HFF-Myc (cell line): ENCODE measurements around the gene SLC30A3.
A peak's percentile ranks its signal among the peaks of the same experiment; 100 is the strongest.

Source experiments
- DNase-seq: peaks from one replicate; pipeline ENCODE4 v3.0.0-alpha.2; 2011; ENCODE audit warnings: low read depth; ENCODE audit errors: extremely low read depth
- H3K4me3 ChIP-seq: replicated peaks from 2 replicates; pipeline ENCODE4 v1.5.1; 2011; ENCODE audit warnings: low read depth, mild to moderate bottlenecking, control low read depth, low read length
- CTCF ChIP-seq: IDR thresholded peaks from 2 replicates; pipeline ENCODE4 v1.5.1; 2012; ENCODE audit warnings: mild to moderate bottlenecking, low read depth, low read length, control low read depth; ENCODE audit errors: missing control alignments

The SLC30A3 gene

GRCh38 chr2:27256855-27257454 lies 5.9 kb downstream of the SLC30A3 start:
- H3K4me3 ChIP-seq, result no peak overlapping the region
- no peak for TF ChIP-seq CTCF
- no peak for DNase-seq

DNA sequence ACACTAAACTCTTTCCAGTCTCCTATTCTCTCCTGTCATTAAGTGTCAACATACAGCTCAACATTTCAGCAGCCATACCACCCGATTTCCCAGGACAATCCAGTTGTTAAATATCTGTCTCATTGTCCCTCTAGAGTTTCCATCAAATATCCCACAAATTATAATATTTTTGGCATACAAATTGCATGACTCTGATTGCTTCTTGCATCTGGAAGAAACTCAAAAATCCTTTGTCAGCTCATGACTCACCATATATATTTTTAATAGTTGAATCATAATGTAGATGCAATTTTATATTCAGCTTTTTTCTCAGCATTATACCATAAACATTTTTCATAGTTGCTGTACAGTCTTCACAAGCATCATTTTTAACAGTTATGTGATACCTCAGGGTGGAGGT lies 7.2 kb downstream of the SLC30A3 start:
- TF ChIP-seq CTCF, result no peak
- no peak for DNase-seq
- H3K4me3 ChIP-seq, result no peak overlapping the region

- no peak for DNase-seq
- no peak overlapping the region for H3K4me3 ChIP-seq
- TF ChIP-seq CTCF, result no peak
Observed at GRCh38 chr2:27255187-27255586, 7.7 kb downstream of the SLC30A3 start.

- H3K4me3 ChIP-seq, result no peak overlapping the region
- no peak for DNase-seq
- TF ChIP-seq CTCF, result no peak
Observed at GRCh38 chr2:27251766-27252165, 11.1 kb downstream of the SLC30A3 start.

DNA sequence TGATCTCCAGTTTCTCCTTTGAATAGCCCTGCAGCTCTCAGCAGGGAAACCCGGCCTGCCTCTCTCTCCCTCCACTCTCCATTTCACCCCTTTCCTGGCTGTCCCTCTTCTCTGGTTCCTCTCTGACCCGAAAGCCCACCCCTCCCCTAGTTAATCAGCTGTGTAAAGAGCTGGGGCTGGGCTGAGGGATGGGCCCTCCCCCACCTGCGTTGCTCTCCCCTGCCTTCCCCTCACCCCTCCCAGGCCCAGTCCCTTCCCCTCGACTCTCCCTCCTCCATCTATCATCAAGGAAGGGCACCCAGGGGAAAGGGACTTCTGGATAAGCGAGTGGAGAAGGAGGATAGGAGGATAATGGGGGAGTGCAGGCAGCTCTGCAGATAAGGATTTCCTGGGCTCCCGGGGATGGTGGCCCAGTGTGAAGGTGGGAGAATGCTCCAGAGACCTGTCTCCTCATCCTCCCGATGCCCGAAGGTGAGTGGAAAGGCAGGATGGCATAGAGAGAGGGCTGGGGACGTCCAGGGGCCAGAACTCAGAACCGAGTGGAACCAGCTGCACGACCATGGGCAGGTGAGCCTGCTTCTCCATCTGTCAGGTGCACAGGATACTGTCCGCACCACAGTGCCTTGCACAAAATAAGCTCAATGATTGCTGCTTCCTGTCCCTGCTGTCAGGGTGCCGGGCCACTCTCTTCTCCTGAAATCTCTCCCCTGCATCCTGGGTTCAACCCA lies 12.0 kb downstream of the SLC30A3 start:
- DNase-seq, result no peak
- H3K4me3 ChIP-seq, result no peak overlapping the region
- no peak for TF ChIP-seq CTCF

- no peak overlapping the region for H3K4me3 ChIP-seq
- peak; percentile 81 for TF ChIP-seq CTCF
- no peak for DNase-seq
Observed at GRCh38 chr2:27249891-27250651, 12.8 kb downstream of the SLC30A3 start.
